Body of pancreas (tissue), 4 donors: ENCODE data around the gene UST. TPM values are rescaled to one million over a fixed set of nuclear protein-coding genes. Genes with fewer than 3 reads are reported as not detected.
"Not testable (repeated sequence)": the region's sequence is repeated elsewhere in the genome, so short reads cannot be mapped to it uniquely, and the experiment has no call there.

ENCODE experiments used
- ATAC-seq: fragments of 150-250 bp; one replicate; pipeline ENCODE4 v1.9.1; 2016
- DNase-seq, 4 donors: peaks; one replicate each; pipeline ENCODE4 v3.0.0-alpha.2; 2019
- H3K27ac ChIP-seq, 4 donors: fragments of 200-600 bp; sonication (generic); 1 replicate in 3 of 4; 2 replicates in 1 of 4; pipeline versions ENCODE4 v1.5.1 to v1.6.1; 2016 to 2019; ENCODE audit warnings: mild to moderate bottlenecking in 1 of 4, mixed read lengths in 1 of 4, moderate library complexity in 1 of 4
- H3K27me3 ChIP-seq, 2 donors: fragments of 200-600 bp; sonication (generic); one replicate each; pipeline ENCODE4 v1.6.0; 2016; ENCODE audit warnings: mild to moderate bottlenecking in 1 of 2
- H3K36me3 ChIP-seq, 2 donors: fragments of 200-600 bp; sonication (generic); replicated peaks in 1 of 2; 2 replicates each; pipeline ENCODE4 v1.5.1; 2016; ENCODE audit warnings: low read depth in 2 of 2; ENCODE audit not compliant: insufficient read depth in 1 of 2
- H3K4me1 ChIP-seq: fragments of 200-600 bp; sonication (generic); one replicate; pipeline ENCODE4 v1.6.0; 2016
- H3K4me3 ChIP-seq, 2 donors: fragments of 200-600 bp; sonication (generic); 1 replicate in 1 of 2; 2 replicates in 1 of 2; pipeline ENCODE4 v1.5.1; 2016 to 2019
- H3K9me3 ChIP-seq, 3 donors: fragments of 200-600 bp; sonication (generic); 1 replicate in 2 of 3; 2 replicates in 1 of 3; pipeline ENCODE4 v1.5.1; 2016
- POLR2A ChIP-seq, 3 donors: fragments of 450-650 bp; IDR thresholded peaks; one replicate each; pipeline ENCODE4 v1.6.1; 2016; ENCODE audit warnings: antibody characterized with exemption in 3 of 3, mild to moderate bottlenecking in 2 of 3
- WGBS, 2 donors: methylation state at CpG; one replicate each; pipeline ENCODE4 v1.1.5; 2017; 5-methylcytosine and 5-hydroxymethylcytosine counted together
- intact Hi-C: fragments of 100-400 bp; cut with DNase I; formaldehyde crosslinking; loops from one replicate; pipeline ENCODE4 v1.15.1; 2023
- total RNA-seq, 2 donors: library from RNA; depleted of rRNA; stranded (reverse); fragments of >200 nt; gene quantifications; one replicate each; pipeline ENCODE4 v1.1.0, GENCODE V29; 2016
- TF ChIP-seq, protein P1 (sequence below), 7 experiments: fragments of 450-650 bp in 4 of 7; fragments of 200-600 bp in 3 of 7; sonication (generic) in 3 of 7; IDR thresholded peaks; one replicate each; pipeline ENCODE4 v1.5.1; 2016 to 2019; ENCODE audit warnings: antibody characterized with exemption in 7 of 7

UST gene
- total RNA-seq, 2 donors from 2014 or later: 11.4 to 28.3 TPM

DNA sequence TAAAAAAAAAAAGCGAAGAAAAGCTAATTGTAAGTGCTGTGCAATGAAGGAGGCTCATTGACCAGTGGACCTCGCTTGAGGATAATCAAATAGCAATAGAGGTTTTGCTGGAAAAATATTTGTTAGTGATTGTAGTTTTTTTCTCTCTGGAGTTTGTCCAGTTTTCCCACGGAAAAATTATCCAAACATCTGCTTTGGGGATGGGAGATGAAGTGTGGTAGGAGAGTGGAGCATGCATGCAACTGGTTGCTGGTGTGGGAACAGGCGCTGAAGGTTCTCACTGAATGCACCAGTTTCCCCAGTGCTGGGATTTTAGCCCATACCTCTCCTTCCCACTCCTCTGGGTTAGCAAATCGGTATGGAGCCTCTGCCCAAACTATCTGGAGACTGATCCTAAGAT, 288.9 kb downstream of the UST start:
- Histone ChIP-seq H3K4me1 (peaks cover 30% of the 10 kb centered on the region), H3K9me3 (no peaks in the 10 kb centered on the region), H3K27me3 (no peaks in the 10 kb centered on the region), H3K4me3 (no peak overlapping the region), H3K36me3 (no peaks in the 10 kb centered on the region), H3K27ac (no peak overlapping the region)
- 66 to 69% methylated on average over 5 of the region's 5 CpGs for WGBS, 2 donors
- intact Hi-C loops: no loop called here
- ATAC-seq (no peak), DNase-seq (no peak)
- TF ChIP-seq, protein P1, sequence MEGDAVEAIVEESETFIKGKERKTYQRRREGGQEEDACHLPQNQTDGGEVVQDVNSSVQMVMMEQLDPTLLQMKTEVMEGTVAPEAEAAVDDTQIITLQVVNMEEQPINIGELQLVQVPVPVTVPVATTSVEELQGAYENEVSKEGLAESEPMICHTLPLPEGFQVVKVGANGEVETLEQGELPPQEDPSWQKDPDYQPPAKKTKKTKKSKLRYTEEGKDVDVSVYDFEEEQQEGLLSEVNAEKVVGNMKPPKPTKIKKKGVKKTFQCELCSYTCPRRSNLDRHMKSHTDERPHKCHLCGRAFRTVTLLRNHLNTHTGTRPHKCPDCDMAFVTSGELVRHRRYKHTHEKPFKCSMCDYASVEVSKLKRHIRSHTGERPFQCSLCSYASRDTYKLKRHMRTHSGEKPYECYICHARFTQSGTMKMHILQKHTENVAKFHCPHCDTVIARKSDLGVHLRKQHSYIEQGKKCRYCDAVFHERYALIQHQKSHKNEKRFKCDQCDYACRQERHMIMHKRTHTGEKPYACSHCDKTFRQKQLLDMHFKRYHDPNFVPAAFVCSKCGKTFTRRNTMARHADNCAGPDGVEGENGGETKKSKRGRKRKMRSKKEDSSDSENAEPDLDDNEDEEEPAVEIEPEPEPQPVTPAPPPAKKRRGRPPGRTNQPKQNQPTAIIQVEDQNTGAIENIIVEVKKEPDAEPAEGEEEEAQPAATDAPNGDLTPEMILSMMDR (IDR thresholded peaks at IDR 0.05): no peak
- TF ChIP-seq POLR2A (IDR thresholded peaks at IDR 0.05): no peak

DNA sequence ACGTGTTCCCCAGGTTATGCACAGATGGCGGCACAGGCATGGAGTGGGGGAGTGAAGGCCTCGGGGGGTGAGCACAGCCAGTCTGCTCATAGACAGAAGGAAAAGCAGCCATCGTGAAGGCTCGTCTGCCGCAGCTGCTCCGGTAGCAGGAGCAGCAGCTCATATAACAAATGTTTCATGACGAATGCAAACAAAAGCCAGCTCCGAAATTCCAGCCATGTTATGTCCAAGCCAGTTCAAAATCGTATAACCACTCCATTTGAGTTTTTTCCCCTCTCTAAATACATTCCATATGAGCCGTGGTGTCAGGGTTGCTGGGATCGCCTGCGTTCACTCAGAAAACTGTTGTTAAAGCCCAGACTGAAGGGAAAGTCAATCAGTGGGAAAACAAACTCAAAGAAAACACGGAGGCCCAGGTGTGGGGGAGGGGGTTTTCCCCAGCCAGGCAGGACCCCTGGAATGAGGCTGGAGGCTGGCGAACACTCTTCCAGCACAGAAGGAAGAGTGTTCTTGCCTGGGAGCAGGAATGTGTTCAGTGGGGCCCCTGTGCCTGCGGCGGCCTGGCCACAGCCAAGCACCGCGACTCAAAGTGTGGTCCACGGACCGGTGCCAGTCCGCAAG, 290.3 kb downstream of the UST start:
- Histone ChIP-seq H3K27ac (no peak overlapping the region), H3K9me3 (no peaks in the 10 kb centered on the region), H3K27me3 (no peaks in the 10 kb centered on the region), H3K36me3 (no peaks in the 10 kb centered on the region), H3K4me3 (no peak overlapping the region), H3K4me1 (peaks cover 18% of the 10 kb centered on the region)
- ATAC-seq: no peak
- intact Hi-C loops: no loop called here
- DNase-seq: no peak
- 84 to 89% methylated on average over 22 of the region's 22 CpGs for WGBS, 2 donors
- TF ChIP-seq POLR2A (IDR thresholded peaks at IDR 0.05): no peak
- TF ChIP-seq, protein P1 (IDR thresholded peaks at IDR 0.05): no peak

DNA sequence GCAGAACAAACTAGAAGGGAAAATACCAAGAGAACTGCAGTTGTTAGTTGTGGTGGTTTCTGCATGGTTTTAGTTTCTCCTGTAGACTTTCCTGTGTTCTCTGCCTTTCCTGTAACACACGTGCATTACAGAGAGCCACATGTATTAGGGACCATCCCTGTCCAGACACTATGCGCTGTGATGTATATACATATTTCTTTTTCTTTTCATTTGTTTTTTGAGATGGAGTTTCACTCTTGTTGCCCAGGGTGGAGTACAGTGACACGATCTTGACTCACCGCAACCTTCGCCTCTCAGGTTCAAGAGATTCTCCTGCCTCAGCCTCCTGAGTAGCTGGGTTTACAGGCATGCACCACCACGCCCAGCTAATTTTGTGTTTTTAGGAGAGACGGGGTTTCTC, 292.2 kb downstream of the UST start:
- ATAC-seq, H3K9me3 ChIP-seq, DNase-seq, intact Hi-C loops, H3K4me3 ChIP-seq, H3K27ac ChIP-seq, H3K36me3 ChIP-seq, H3K4me1 ChIP-seq, H3K27me3 ChIP-seq: not testable (repeated sequence)
- WGBS, 2 donors: 93% methylated on average over 7 of the region's 7 CpGs

DNA sequence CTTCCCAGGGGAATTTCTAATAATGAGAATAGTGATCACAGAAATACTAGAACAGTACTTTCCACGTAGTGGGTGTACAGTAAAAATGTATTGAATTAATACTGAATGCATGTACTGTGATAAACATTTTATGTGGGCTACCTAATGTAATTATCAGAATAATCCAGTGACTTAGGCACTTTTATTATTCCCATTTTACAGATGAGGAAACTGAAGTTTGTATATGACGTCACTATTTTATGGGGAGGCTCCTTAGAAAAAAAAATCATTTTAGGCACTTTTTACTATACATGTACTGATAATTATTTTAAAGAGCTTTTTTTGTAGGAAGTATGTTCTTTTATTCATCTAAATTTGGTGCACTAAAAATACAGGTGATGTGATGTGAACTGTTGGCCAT, 295.1 kb downstream of the UST start:
- DNase-seq (no peak), ATAC-seq (no peak)
- H3K27ac ChIP-seq: no peak overlapping the region
- H3K4me1 ChIP-seq: no peaks in the 10 kb centered on the region
- intact Hi-C loops: no loop called here
- no peak overlapping the region for H3K4me3 ChIP-seq
- H3K36me3 ChIP-seq: no peaks in the 10 kb centered on the region
- TF ChIP-seq POLR2A (IDR thresholded peaks at IDR 0.05): no peak
- TF ChIP-seq, protein P1 (IDR thresholded peaks at IDR 0.05): no peak
- no peaks in the 10 kb centered on the region for H3K9me3 ChIP-seq
- H3K27me3 ChIP-seq: no peaks in the 10 kb centered on the region
- 95 to 98% methylated on average over 2 of the region's 2 CpGs for WGBS, 2 donors

DNA sequence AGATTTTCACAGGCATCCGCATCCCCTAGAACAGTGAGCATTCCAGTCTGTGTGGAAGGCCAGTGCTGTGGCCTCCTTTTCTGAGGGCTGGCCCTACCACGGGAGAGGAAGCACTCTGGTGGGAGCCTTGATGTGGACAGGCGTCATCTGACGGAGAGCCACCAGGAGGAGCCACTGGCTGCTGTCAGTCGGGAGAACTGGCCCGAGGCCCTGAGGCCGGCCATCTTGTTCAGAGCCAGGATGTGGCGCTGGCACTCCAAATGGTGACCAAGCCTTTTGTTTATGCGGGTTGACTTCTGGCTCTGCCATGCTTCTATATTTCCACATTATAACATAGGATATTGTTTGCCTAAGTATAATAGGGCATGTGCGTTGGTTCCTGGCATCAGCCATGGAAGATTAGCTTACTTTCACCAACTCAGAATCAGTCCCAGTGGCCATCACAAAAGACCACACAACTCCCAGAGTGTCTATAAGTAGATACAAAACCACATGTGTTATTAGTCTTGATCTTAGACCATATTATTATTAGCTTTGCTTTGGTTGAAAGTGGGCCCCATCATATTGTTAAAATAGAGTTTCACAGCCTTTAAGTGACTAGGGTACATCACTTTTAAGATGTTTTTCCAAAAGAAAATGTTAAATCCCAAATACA, 296.8 kb downstream of the UST start:
- H3K36me3 ChIP-seq: no peaks in the 10 kb centered on the region
- no peaks in the 10 kb centered on the region for H3K4me1 ChIP-seq
- ATAC-seq (no peak), DNase-seq (no peak)
- intact Hi-C loops: no loop called here
- H3K4me3 ChIP-seq: no peak overlapping the region
- H3K9me3 ChIP-seq: no peaks in the 10 kb centered on the region
- TF ChIP-seq, protein P1 (IDR thresholded peaks at IDR 0.05): peak in 2 of 7 experiments; percentile 9 to 16
- TF ChIP-seq POLR2A (IDR thresholded peaks at IDR 0.05): no peak
- H3K27me3 ChIP-seq: no peaks in the 10 kb centered on the region
- WGBS, 2 donors: 90 to 95% methylated on average over 9 to 10 of the region's 10 CpGs
- H3K27ac ChIP-seq: no peak overlapping the region
